Neural progenitor cell (in vitro differentiated cells): ENCODE results near the gene DLG2.

Experiments used
- CTCF ChIP-seq: fragments of 200-600 bp; sonication (generic); IDR thresholded peaks from 2 replicates; pipeline ENCODE4 v1.5.1; 2017; ENCODE audit warnings: antibody characterized with exemption, mild to moderate bottlenecking
- EZH2 ChIP-seq: fragments of 200-600 bp; sonication (generic); IDR thresholded peaks from 2 replicates; pipeline ENCODE4 v1.6.1; 2017; ENCODE audit warnings: antibody characterized with exemption, mild to moderate bottlenecking, moderate library complexity

DNA sequence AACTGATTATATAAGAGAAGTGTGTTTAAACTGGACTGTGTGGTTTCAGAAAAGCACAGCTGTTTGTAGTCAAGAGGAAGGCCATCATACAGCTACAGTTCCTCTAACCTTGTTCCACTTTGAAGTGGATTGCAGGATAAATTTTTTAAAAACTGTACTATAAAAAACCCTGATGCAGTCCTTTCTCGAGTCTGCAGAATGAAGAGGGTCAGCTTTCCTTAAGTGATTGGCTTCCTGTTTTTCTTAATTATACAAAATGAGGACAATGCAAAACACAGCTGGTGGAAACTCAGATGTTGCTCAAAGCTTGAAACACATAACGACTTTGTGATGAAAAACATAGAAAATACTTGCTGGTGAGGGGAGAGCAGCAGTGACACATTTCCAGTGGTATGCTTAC, 1060.5 kb downstream of the DLG2 start:
- no peak for TF ChIP-seq EZH2
- TF ChIP-seq CTCF = no peak
